Activated T-cell treated with anti-CD3 and anti-CD28 coated beads for 24 hours (primary cell): ENCODE results near the gene IL11RA.
"Not testable (repeated sequence)": the region's sequence is repeated elsewhere in the genome, so short reads cannot be mapped to it uniquely, and the experiment has no call there.

Experiments used
- DNase-seq: peaks from one replicate; pipeline ENCODE4 v3.0.0-alpha.2; 2020; ENCODE audit warnings: low read depth

IL11RA gene

GRCh38 chr9:34629491-34629808 is 22.5 kb upstream of the IL11RA start:
- DNase-seq, result no peak

GRCh38 chr9:34630402-34631154 is 21.4 kb upstream of the IL11RA start:
- no peak for DNase-seq

GRCh38 chr9:34633166-34633565 is 18.8 kb upstream of the IL11RA start:
- DNase-seq, result no peak

- DNase-seq, result peak; percentile 62
These were observed 18.0 kb upstream of the IL11RA start for GRCh38 chr9:34633851-34634550.

- no peak for DNase-seq
These were observed 17.3 kb upstream of the IL11RA start for GRCh38 chr9:34634551-34635248.

- DNase-seq, result no peak
These were observed 16.4 kb upstream of the IL11RA start for GRCh38 chr9:34635556-34635955.

GRCh38 chr9:34636791-34637355 is 15.1 kb upstream of the IL11RA start:
- peak; percentile 12 for DNase-seq

GRCh38 chr9:34637356-34638137 is 14.4 kb upstream of the IL11RA start, which contains the start of gene SIGMAR1:
TSS of gene SIGMAR1 (minus strand) at chr9:34637787. CDS start at chr9:34637697, 90 bp downstream.
- peak; percentile 89 for DNase-seq

- DNase-seq, result no peak
These were observed 13.9 kb upstream of the IL11RA start for GRCh38 chr9:34638138-34638445.

- not testable (repeated sequence) for DNase-seq
These were observed 12.7 kb upstream of the IL11RA start for GRCh38 chr9:34639322-34639721.

GRCh38 chr9:34642679-34643078 is 9.3 kb upstream of the IL11RA start:
- no peak for DNase-seq

GRCh38 chr9:34644766-34645314 is 7.1 kb upstream of the IL11RA start:
- DNase-seq, result no peak

GRCh38 chr9:34646211-34647083 is 5.5 kb upstream of the IL11RA start, which contains the start of gene GALT:
TSS of gene GALT (plus strand) at chr9:34646675. CDS start at chr9:34646705, 30 bp downstream.
- DNase-seq, result peak; percentile 95

GRCh38 chr9:34647084-34647403 is 4.9 kb upstream of the IL11RA start:
- DNase-seq, result no peak

- no peak for DNase-seq
These were observed 4.3 kb upstream of the IL11RA start for GRCh38 chr9:34647651-34648050.

- no peak for DNase-seq
These were observed 3.3 kb upstream of the IL11RA start for GRCh38 chr9:34648673-34649072.

GRCh38 chr9:34650816-34651215 is 1.2 kb upstream of the IL11RA start:
- DNase-seq, result no peak

- DNase-seq, result no peak
These were observed 664 bp upstream of the IL11RA start for GRCh38 chr9:34651321-34651720.

GRCh38 chr9:34652602-34653000 is 616 bp downstream of the IL11RA start:
- DNase-seq, result no peak

- no peak for DNase-seq
These were observed 1.4 kb downstream of the IL11RA start for GRCh38 chr9:34653151-34654072.
